ENCODE measurements around the gene SRPX.

Gene SRPX

GRCh38 chrX:38102875-38103274 lies 117.8 kb downstream of the SRPX start:
- H3K27me3 ChIP-seq (ENCODE audit: control insufficient read depth in 5 of 5, insufficient read depth in 4 of 5, low read length in 5 of 5) = peaks cover 0 to 3% (median 0%) of the 10 kb centered on the region in 5 donors
- peaks cover 2 to 17% (median 8%) of the 10 kb centered on the region in 5 donors for H3K9me3 ChIP-seq (ENCODE audit: control insufficient read depth in 5 of 5, low read length in 5 of 5)
- H3K36me3 ChIP-seq (ENCODE audit: control insufficient read depth in 5 of 5, insufficient read depth in 5 of 5, low read length in 5 of 5) = no peaks in the 10 kb centered on the region
- no peak overlapping the region for H3K27ac ChIP-seq (ENCODE audit: low read depth, low read length)
- H3K9ac ChIP-seq (ENCODE audit: low read length in 5 of 5) = no peak overlapping the region
- H3K4me1 ChIP-seq (ENCODE audit: control insufficient read depth in 5 of 5, insufficient read depth in 5 of 5, low read length in 5 of 5) = no peaks in the 10 kb centered on the region
- no peak overlapping the region for H3K4me3 ChIP-seq (ENCODE audit: low read depth in 1 of 5, low read length in 5 of 5)

GRCh38 chrX:38102240-38102639 lies 118.4 kb downstream of the SRPX start:
- no peak overlapping the region for H3K27ac ChIP-seq (ENCODE audit: low read depth, low read length)
- H3K9ac ChIP-seq (ENCODE audit: low read length in 5 of 5) = no peak overlapping the region
- no peaks in the 10 kb centered on the region for H3K36me3 ChIP-seq (ENCODE audit: control insufficient read depth in 5 of 5, insufficient read depth in 5 of 5, low read length in 5 of 5)
- H3K4me1 ChIP-seq (ENCODE audit: control insufficient read depth in 5 of 5, insufficient read depth in 5 of 5, low read length in 5 of 5) = no peaks in the 10 kb centered on the region
- H3K4me3 ChIP-seq (ENCODE audit: low read depth in 1 of 5, low read length in 5 of 5) = no peak overlapping the region
- H3K9me3 ChIP-seq (ENCODE audit: control insufficient read depth in 5 of 5, low read length in 5 of 5) = peaks cover 2 to 17% (median 8%) of the 10 kb centered on the region in 5 donors
- peaks cover 0 to 3% (median 0%) of the 10 kb centered on the region in 5 donors for H3K27me3 ChIP-seq (ENCODE audit: control insufficient read depth in 5 of 5, insufficient read depth in 4 of 5, low read length in 5 of 5)

- H3K36me3 ChIP-seq (ENCODE audit: control insufficient read depth in 5 of 5, insufficient read depth in 5 of 5, low read length in 5 of 5) = no peaks in the 10 kb centered on the region
- no peaks in the 10 kb centered on the region for H3K4me1 ChIP-seq (ENCODE audit: control insufficient read depth in 5 of 5, insufficient read depth in 5 of 5, low read length in 5 of 5)
- no peaks in the 10 kb centered on the region for H3K27me3 ChIP-seq (ENCODE audit: control insufficient read depth in 5 of 5, insufficient read depth in 4 of 5, low read length in 5 of 5)
- no peak overlapping the region for H3K9ac ChIP-seq (ENCODE audit: low read length in 5 of 5)
- H3K27ac ChIP-seq (ENCODE audit: low read depth, low read length) = no peak overlapping the region
- H3K4me3 ChIP-seq (ENCODE audit: low read depth in 1 of 5, low read length in 5 of 5) = no peak overlapping the region
- H3K9me3 ChIP-seq (ENCODE audit: control insufficient read depth in 5 of 5, low read length in 5 of 5) = peaks cover 2 to 17% (median 8%) of the 10 kb centered on the region in 5 donors
Observed at GRCh38 chrX:38099688-38100087, 121.0 kb downstream of the SRPX start.

All from subcutaneous abdominal adipose tissue (tissue), 5 donors.